ENCODE results near the gene BCL2L13. TPM values are rescaled to one million over a fixed set of nuclear protein-coding genes. Genes with fewer than 3 reads are reported as not detected.
A peak's percentile ranks its signal among the peaks of the same experiment; 100 is the strongest.

The BCL2L13 gene
- polyA plus RNA-seq, 1 experiment = 64.1 TPM

- Histone ChIP-seq H3K9me3 (ENCODE audit: control insufficient read depth, insufficient read depth, low read length) (no peaks in the 10 kb centered on the region; the same call in 1 of the 2 replicates), H3K4me3 (ENCODE audit: low read depth, low read length) (no peak overlapping the region), H3K27me3 (ENCODE audit: control insufficient read depth, insufficient read depth, low read length) (no peaks in the 10 kb centered on the region), H3K27ac (ENCODE audit: low read depth, low read length) (no peak overlapping the region)
- ChIA-PET POLR2A (no interaction called here), CTCF (no interaction called here)
- TF ChIP-seq, protein P1, sequence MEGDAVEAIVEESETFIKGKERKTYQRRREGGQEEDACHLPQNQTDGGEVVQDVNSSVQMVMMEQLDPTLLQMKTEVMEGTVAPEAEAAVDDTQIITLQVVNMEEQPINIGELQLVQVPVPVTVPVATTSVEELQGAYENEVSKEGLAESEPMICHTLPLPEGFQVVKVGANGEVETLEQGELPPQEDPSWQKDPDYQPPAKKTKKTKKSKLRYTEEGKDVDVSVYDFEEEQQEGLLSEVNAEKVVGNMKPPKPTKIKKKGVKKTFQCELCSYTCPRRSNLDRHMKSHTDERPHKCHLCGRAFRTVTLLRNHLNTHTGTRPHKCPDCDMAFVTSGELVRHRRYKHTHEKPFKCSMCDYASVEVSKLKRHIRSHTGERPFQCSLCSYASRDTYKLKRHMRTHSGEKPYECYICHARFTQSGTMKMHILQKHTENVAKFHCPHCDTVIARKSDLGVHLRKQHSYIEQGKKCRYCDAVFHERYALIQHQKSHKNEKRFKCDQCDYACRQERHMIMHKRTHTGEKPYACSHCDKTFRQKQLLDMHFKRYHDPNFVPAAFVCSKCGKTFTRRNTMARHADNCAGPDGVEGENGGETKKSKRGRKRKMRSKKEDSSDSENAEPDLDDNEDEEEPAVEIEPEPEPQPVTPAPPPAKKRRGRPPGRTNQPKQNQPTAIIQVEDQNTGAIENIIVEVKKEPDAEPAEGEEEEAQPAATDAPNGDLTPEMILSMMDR (IDR thresholded peaks at IDR 0.05; ENCODE audit: low read depth, low read length) = no peak
- DNase-seq (ENCODE audit: low read depth, low spot score) = no peak
These were observed 65.3 kb downstream of the BCL2L13 start for GRCh38 chr22:17703811-17704210.

DNA sequence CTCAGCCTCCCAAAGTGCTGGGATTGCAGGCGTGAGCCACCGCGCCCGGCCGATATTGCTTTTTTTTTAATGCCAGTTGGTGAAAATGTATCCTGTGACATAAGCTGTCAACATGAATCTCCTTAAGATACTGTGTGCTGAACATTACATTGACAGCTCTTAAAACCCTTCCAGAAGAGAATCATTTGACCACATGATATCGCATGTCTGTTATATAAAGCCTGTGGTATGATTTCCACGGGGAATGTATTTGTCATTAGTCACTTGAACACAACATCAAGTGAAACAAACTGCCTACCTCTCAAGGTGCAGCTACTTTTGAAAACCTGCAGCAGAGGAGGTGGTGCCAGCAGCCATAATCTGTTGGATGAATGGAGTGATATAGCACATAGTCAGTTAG is 67.0 kb downstream of the BCL2L13 start:
- TF ChIP-seq, protein P1 (IDR thresholded peaks at IDR 0.05; ENCODE audit: low read depth, low read length) = no peak
- Histone ChIP-seq H3K27ac (ENCODE audit: low read depth, low read length) (peak overlapping the region; percentile 80), H3K9me3 (ENCODE audit: control insufficient read depth, insufficient read depth, low read length) (no peaks in the 10 kb centered on the region; the same call in 1 of the 2 replicates), H3K4me3 (ENCODE audit: low read depth, low read length) (no peak overlapping the region), H3K27me3 (ENCODE audit: control insufficient read depth, insufficient read depth, low read length) (no peaks in the 10 kb centered on the region)
- ChIA-PET CTCF (no interaction called here), POLR2A (no interaction called here)
- DNase-seq (ENCODE audit: low read depth, low spot score) = no peak

- H3K9me3 ChIP-seq (ENCODE audit: control insufficient read depth, insufficient read depth, low read length) = no peaks in the 10 kb centered on the region; the same call in 1 of the 2 replicates
- peak; percentile 65 for DNase-seq (ENCODE audit: low read depth, low spot score)
- peak overlapping the region; percentile 80 for H3K27ac ChIP-seq (ENCODE audit: low read depth, low read length)
- TF ChIP-seq, protein P1 (IDR thresholded peaks at IDR 0.05; ENCODE audit: low read depth, low read length) = no peak
- no peaks in the 10 kb centered on the region for H3K27me3 ChIP-seq (ENCODE audit: control insufficient read depth, insufficient read depth, low read length)
- ChIA-PET CTCF (interaction anchor here (1.2 kb wide), 1 partner anchor 36 kb away, joined by 5 read pairs; no protein-coding TSS in a partner anchor), POLR2A (no interaction called here)
- peak overlapping the region; percentile 51 for H3K4me3 ChIP-seq (ENCODE audit: low read depth, low read length)
These were observed 67.7 kb downstream of the BCL2L13 start for GRCh38 chr22:17705951-17706900.

GRCh38 chr22:17706947-17707346 is 68.4 kb downstream of the BCL2L13 start:
- H3K4me3 ChIP-seq (ENCODE audit: low read depth, low read length) = peak overlapping the region; percentile 51
- no peak overlapping the region for H3K27ac ChIP-seq (ENCODE audit: low read depth, low read length)
- no peaks in the 10 kb centered on the region for H3K27me3 ChIP-seq (ENCODE audit: control insufficient read depth, insufficient read depth, low read length)
- DNase-seq (ENCODE audit: low read depth, low spot score) = no peak
- ChIA-PET CTCF (interaction anchor here (1.2 kb wide), 1 partner anchor 36 kb away, joined by 5 read pairs; no protein-coding TSS in a partner anchor), POLR2A (no interaction called here)
- TF ChIP-seq, protein P1 (IDR thresholded peaks at IDR 0.05; ENCODE audit: low read depth, low read length) = no peak
- no peaks in the 10 kb centered on the region; the same call in 1 of the 2 replicates for H3K9me3 ChIP-seq (ENCODE audit: control insufficient read depth, insufficient read depth, low read length)

GRCh38 chr22:17707526-17707925 is 69.0 kb downstream of the BCL2L13 start:
- ChIA-PET CTCF (interaction anchor here (1.2 kb wide), 2 partner anchors 35 kb away, joined by 4 to 5 read pairs; no protein-coding TSS in a partner anchor), POLR2A (no interaction called here)
- TF ChIP-seq, protein P1 (IDR thresholded peaks at IDR 0.05; ENCODE audit: low read depth, low read length) = no peak
- Histone ChIP-seq H3K9me3 (ENCODE audit: control insufficient read depth, insufficient read depth, low read length) (no peaks in the 10 kb centered on the region; the same call in 1 of the 2 replicates), H3K27me3 (ENCODE audit: control insufficient read depth, insufficient read depth, low read length) (no peaks in the 10 kb centered on the region), H3K27ac (ENCODE audit: low read depth, low read length) (no peak overlapping the region), H3K4me3 (ENCODE audit: low read depth, low read length) (peak overlapping the region; percentile 51)
- no peak for DNase-seq (ENCODE audit: low read depth, low spot score)

Measured in AG04450 (cell line).